Measurements from ENCODE around the gene MSMO1. TPM values are rescaled to one million over a fixed set of nuclear protein-coding genes. Genes with fewer than 3 reads are reported as not detected.

Gene MSMO1
- total RNA-seq, 2 experiments from 2014 or later = 95.1 to 101 TPM

GRCh38 chr4:165351359-165352130, 24.1 kb downstream of the MSMO1 start:
- peaks cover 16% of the 10 kb centered on the region for H3K27me3 Mint-ChIP-seq
- CTCF ChIA-PET = interaction anchor here (0.7 to 3.6 kb wide), 9 partner anchors 8 to 229 kb away, joined by 3 to 14 read pairs (median 3); no protein-coding TSS in a partner anchor
- POLR2A ChIA-PET = no interaction called here
- no peaks in the 10 kb centered on the region for H3K9me3 Mint-ChIP-seq
- no peak overlapping the region for H3K27ac Mint-ChIP-seq
- H3K36me3 Mint-ChIP-seq (ENCODE audit: low read depth) = no peaks in the 10 kb centered on the region
- no peak overlapping the region for H3K4me3 Mint-ChIP-seq
- no peak for DNase-seq
- no peaks in the 10 kb centered on the region for H3K4me1 Mint-ChIP-seq

- Mint-ChIP-seq H3K27me3 (peaks cover 30% of the 10 kb centered on the region), H3K27ac (no peak overlapping the region), H3K4me3 (no peak overlapping the region), H3K9me3 (no peaks in the 10 kb centered on the region), H3K36me3 (ENCODE audit: low read depth) (no peaks in the 10 kb centered on the region), H3K4me1 (no peaks in the 10 kb centered on the region)
- ChIA-PET POLR2A (no interaction called here), CTCF (interaction anchor here (1.4 to 2.0 kb wide), 2 partner anchors 29 to 108 kb away, joined by 3 to 5 read pairs; no protein-coding TSS in a partner anchor)
- DNase-seq = no peak
Measured at GRCh38 chr4:165355900-165356300, 28.4 kb downstream of the MSMO1 start.

GRCh38 chr4:165359506-165359905, 32.0 kb downstream of the MSMO1 start:
- Mint-ChIP-seq H3K4me3 (no peak overlapping the region), H3K27me3 (peaks cover 39% of the 10 kb centered on the region), H3K4me1 (no peaks in the 10 kb centered on the region), H3K36me3 (ENCODE audit: low read depth) (no peaks in the 10 kb centered on the region), H3K9me3 (no peaks in the 10 kb centered on the region), H3K27ac (no peak overlapping the region)
- DNase-seq = no peak
- POLR2A ChIA-PET = interaction anchor here (1.1 kb wide), 1 partner anchor 10 kb away, joined by 3 read pairs; no protein-coding TSS in a partner anchor
- CTCF ChIA-PET = interaction anchor here (0.8 to 2.1 kb wide), 6 partner anchors 8 to 247 kb away, joined by 3 to 8 read pairs (median 3); partner anchors contain the start of gene TMEM192

- CTCF ChIA-PET = interaction anchor here (0.8 to 2.1 kb wide), 5 partner anchors 8 to 247 kb away, joined by 3 to 8 read pairs (median 3); partner anchors contain the start of gene TMEM192
- H3K9me3 Mint-ChIP-seq = no peaks in the 10 kb centered on the region
Measured at GRCh38 chr4:165360041-165360695, 32.7 kb downstream of the MSMO1 start.

GRCh38 chr4:165360985-165361670, 33.7 kb downstream of the MSMO1 start:
- H3K36me3 Mint-ChIP-seq (ENCODE audit: low read depth) = no peaks in the 10 kb centered on the region
- POLR2A ChIA-PET = no interaction called here
- H3K27ac Mint-ChIP-seq = no peak overlapping the region
- no peak for DNase-seq
- H3K4me3 Mint-ChIP-seq = no peak overlapping the region
- H3K9me3 Mint-ChIP-seq = no peaks in the 10 kb centered on the region
- H3K4me1 Mint-ChIP-seq = no peaks in the 10 kb centered on the region
- CTCF ChIA-PET = no interaction called here
- peaks cover 32% of the 10 kb centered on the region for H3K27me3 Mint-ChIP-seq

More at GRCh38 chr4:165360041-165360695, 32.7 kb downstream of the MSMO1 start:
- DNase-seq = no peak
- H3K27ac Mint-ChIP-seq = no peak overlapping the region
- H3K36me3 Mint-ChIP-seq (ENCODE audit: low read depth) = no peaks in the 10 kb centered on the region
- POLR2A ChIA-PET = interaction anchor here (1.1 kb wide), 1 partner anchor 10 kb away, joined by 3 read pairs; no protein-coding TSS in a partner anchor
- H3K4me3 Mint-ChIP-seq = no peak overlapping the region
- H3K27me3 Mint-ChIP-seq = peaks cover 39% of the 10 kb centered on the region
- H3K4me1 Mint-ChIP-seq = no peaks in the 10 kb centered on the region

GRCh38 chr4:165361810-165362209, 34.3 kb downstream of the MSMO1 start:
- H3K27me3 Mint-ChIP-seq = peaks cover 32% of the 10 kb centered on the region
- H3K4me1 Mint-ChIP-seq = no peaks in the 10 kb centered on the region
- no peaks in the 10 kb centered on the region for H3K36me3 Mint-ChIP-seq (ENCODE audit: low read depth)
- DNase-seq = no peak
- no peak overlapping the region for H3K27ac Mint-ChIP-seq
- no peak overlapping the region for H3K4me3 Mint-ChIP-seq
- H3K9me3 Mint-ChIP-seq = no peaks in the 10 kb centered on the region
- ChIA-PET CTCF (no interaction called here), POLR2A (no interaction called here)

GRCh38 chr4:165364452-165365080, 37.1 kb downstream of the MSMO1 start:
- Mint-ChIP-seq H3K36me3 (ENCODE audit: low read depth) (no peaks in the 10 kb centered on the region), H3K27ac (no peak overlapping the region), H3K9me3 (no peaks in the 10 kb centered on the region), H3K4me3 (no peak overlapping the region), H3K27me3 (peaks cover 23% of the 10 kb centered on the region), H3K4me1 (no peaks in the 10 kb centered on the region)
- ChIA-PET CTCF (no interaction called here), POLR2A (no interaction called here)
- no peak for DNase-seq

- Mint-ChIP-seq H3K4me3 (no peak overlapping the region), H3K36me3 (ENCODE audit: low read depth) (no peaks in the 10 kb centered on the region), H3K9me3 (no peaks in the 10 kb centered on the region), H3K27ac (no peak overlapping the region), H3K4me1 (no peaks in the 10 kb centered on the region), H3K27me3 (peaks cover 9% of the 10 kb centered on the region)
- ChIA-PET CTCF (no interaction called here), POLR2A (no interaction called here)
- no peak for DNase-seq
Measured at GRCh38 chr4:165367040-165367439, 39.6 kb downstream of the MSMO1 start.

GRCh38 chr4:165368114-165368513, 40.6 kb downstream of the MSMO1 start:
- ChIA-PET POLR2A (no interaction called here), CTCF (no interaction called here)
- Mint-ChIP-seq H3K4me3 (no peak overlapping the region), H3K27me3 (peaks cover 10% of the 10 kb centered on the region), H3K9me3 (no peaks in the 10 kb centered on the region), H3K27ac (no peak overlapping the region), H3K36me3 (ENCODE audit: low read depth) (no peaks in the 10 kb centered on the region), H3K4me1 (no peaks in the 10 kb centered on the region)
- DNase-seq = no peak

- H3K4me1 Mint-ChIP-seq = no peaks in the 10 kb centered on the region
- no peak for DNase-seq
- POLR2A ChIA-PET = no interaction called here
- peaks cover 10% of the 10 kb centered on the region for H3K27me3 Mint-ChIP-seq
- no peak overlapping the region for H3K27ac Mint-ChIP-seq
- CTCF ChIA-PET = no interaction called here
- H3K9me3 Mint-ChIP-seq = no peaks in the 10 kb centered on the region
- H3K4me3 Mint-ChIP-seq = no peak overlapping the region
- no peaks in the 10 kb centered on the region for H3K36me3 Mint-ChIP-seq (ENCODE audit: low read depth)
Measured at GRCh38 chr4:165368567-165368966, 41.1 kb downstream of the MSMO1 start.

GRCh38 chr4:165369522-165369921, 42.1 kb downstream of the MSMO1 start:
- Mint-ChIP-seq H3K4me1 (no peaks in the 10 kb centered on the region), H3K36me3 (ENCODE audit: low read depth) (no peaks in the 10 kb centered on the region), H3K9me3 (no peaks in the 10 kb centered on the region), H3K27me3 (peaks cover 19% of the 10 kb centered on the region), H3K4me3 (no peak overlapping the region), H3K27ac (no peak overlapping the region)
- DNase-seq = no peak
- POLR2A ChIA-PET = no interaction called here
- CTCF ChIA-PET = interaction anchor here (0.6 kb wide), 1 partner anchor 15 kb away, joined by 3 read pairs; no protein-coding TSS in a partner anchor

- no peak for DNase-seq
- Mint-ChIP-seq H3K9me3 (no peaks in the 10 kb centered on the region), H3K36me3 (ENCODE audit: low read depth) (no peaks in the 10 kb centered on the region), H3K4me1 (no peaks in the 10 kb centered on the region), H3K27ac (no peak overlapping the region), H3K4me3 (no peak overlapping the region), H3K27me3 (peaks cover 29% of the 10 kb centered on the region)
- ChIA-PET CTCF (no interaction called here), POLR2A (no interaction called here)
Measured at GRCh38 chr4:165370530-165370929, 43.1 kb downstream of the MSMO1 start.

GRCh38 chr4:165375465-165375864, 48.0 kb downstream of the MSMO1 start:
- DNase-seq = no peak
- no peak overlapping the region for H3K27ac Mint-ChIP-seq
- no peaks in the 10 kb centered on the region for H3K9me3 Mint-ChIP-seq
- ChIA-PET POLR2A (no interaction called here), CTCF (no interaction called here)
- peaks cover 67% of the 10 kb centered on the region for H3K27me3 Mint-ChIP-seq
- H3K4me1 Mint-ChIP-seq = peaks cover 8% of the 10 kb centered on the region
- no peak overlapping the region for H3K4me3 Mint-ChIP-seq
- no peaks in the 10 kb centered on the region for H3K36me3 Mint-ChIP-seq (ENCODE audit: low read depth)

Data from activated CD4-positive, alpha-beta memory T cell treated with anti-CD3 and anti-CD28 coated beads, Interleukin-2, amount 10 ng/mL, durations not matched to agents 7 days and 5 days (primary cell).